Upper lobe of left lung (tissue), 6 donors: ENCODE results near the gene DLK1. TPM values are rescaled to one million over a fixed set of nuclear protein-coding genes. Genes with fewer than 3 reads are reported as not detected.

Experiments used
- ATAC-seq, 2 donors: fragments of 200-7000 bp; cut with Tn5 transposase; one replicate each; pipeline ENCODE4 v1.9.1; 2022; ENCODE audit warnings: mild to moderate bottlenecking in 2 of 2, moderate library complexity in 2 of 2; ENCODE audit not compliant: low FRiP score in 2 of 2
- DNase-seq, 2 donors: peaks; one replicate each; pipeline ENCODE4 v3.0.0-alpha.2; 2019 to 2020
- H3K27ac ChIP-seq, 4 donors: fragments of 200-600 bp; sonication (generic); one replicate each; pipeline ENCODE4 v1.5.1; 2016 to 2019
- H3K27me3 ChIP-seq, 4 donors: fragments of 200-600 bp; sonication (generic); one replicate each; pipeline ENCODE4 v1.5.1; 2017 to 2019
- H3K36me3 ChIP-seq, 4 donors: fragments of 200-600 bp; sonication (generic); one replicate each; pipeline ENCODE4 v1.5.1; 2016 to 2019
- H3K4me1 ChIP-seq, 4 donors: fragments of 200-600 bp; sonication (generic); one replicate each; pipeline ENCODE4 v1.5.1; 2018 to 2019
- H3K4me3 ChIP-seq, 4 donors: fragments of 200-600 bp; sonication (generic); one replicate each; pipeline ENCODE4 v1.5.1; 2017 to 2019; ENCODE audit warnings: mild to moderate bottlenecking in 2 of 4, moderate library complexity in 1 of 4
- H3K9me3 ChIP-seq, 4 donors: fragments of 200-600 bp; sonication (generic); one replicate each; pipeline ENCODE4 v1.5.1; 2018 to 2019
- CTCF ChIP-seq, 6 experiments: fragments of 450-650 bp in 4 of 6; fragments of 200-600 bp in 2 of 6; sonication (generic) in 2 of 6; IDR thresholded peaks; one replicate each; pipeline ENCODE4 v1.5.1; 2016 to 2019; ENCODE audit warnings: antibody characterized with exemption in 6 of 6
- EP300 ChIP-seq, 4 donors: sonication (generic); formaldehyde crosslinking; IDR thresholded peaks; one replicate each; pipeline ENCODE4 v1.5.1; 2017; ENCODE audit warnings: antibody characterized with exemption in 4 of 4, control low read depth in 2 of 4
- POLR2A ChIP-seq, 4 donors: fragments of 450-650 bp; IDR thresholded peaks; one replicate each; pipeline ENCODE4 v1.5.1; 2016 to 2017; ENCODE audit warnings: antibody characterized with exemption in 4 of 4, mild to moderate bottlenecking in 2 of 4
- POLR2AphosphoS5 ChIP-seq, 2 donors: sonication (generic); formaldehyde crosslinking; IDR thresholded peaks; one replicate each; pipeline ENCODE4 v1.5.1; 2017; ENCODE audit warnings: antibody characterized with exemption in 2 of 2
- WGBS, 2 donors: methylation state at CpG; one replicate each; pipeline ENCODE4 v1.1.5; 2017 to 2018; 5-methylcytosine and 5-hydroxymethylcytosine counted together
- total RNA-seq, 6 donors: library from RNA; depleted of rRNA in 4 of 6; stranded (reverse); fragments of >200 nt in 4 of 6; gene quantifications; one replicate each; pipeline versions ENCODE4 v1.1.0 to v1.2.1, GENCODE V29; 2016 to 2021
- donor health status: DM: no; HTN: no; CAD: no; lungs with moderate emphysema.
- donor health status: DM: no; HTN: yes; CAD: no; lungs with severe emphysema.

DLK1 gene
- total RNA-seq, 6 donors from 2014 or later = 1.7 to 1.8 TPM; not detected in 4

- DNase-seq = no peak
- Histone ChIP-seq H3K36me3 (no peaks in the 10 kb centered on the region), H3K4me1 (peaks cover 0 to 3% (median 0%) of the 10 kb centered on the region in 4 donors), H3K9me3 (no peaks in the 10 kb centered on the region), H3K27me3 (peaks cover 0 to 23% (median 14%) of the 10 kb centered on the region in 4 donors), H3K4me3 (no peak overlapping the region), H3K27ac (no peak overlapping the region)
- 72 to 73% methylated on average over 6 to 7 of the region's 7 CpGs for WGBS, 2 donors
- ATAC-seq = no peak
- TF ChIP-seq POLR2AphosphoS5 (IDR thresholded peaks at IDR 0.05) = no peak
- no peak for TF ChIP-seq EP300 (IDR thresholded peaks at IDR 0.05)
- TF ChIP-seq CTCF (IDR thresholded peaks at IDR 0.05) = no peak
- no peak for TF ChIP-seq POLR2A (IDR thresholded peaks at IDR 0.05)
These were observed 4.4 kb downstream of the DLK1 start for GRCh38 chr14:100731011-100731670.

GRCh38 chr14:100731846-100732765, 5.4 kb downstream of the DLK1 start:
- ATAC-seq (no peak), DNase-seq (no peak)
- 84 to 86% methylated on average over 29 to 34 of the region's 34 CpGs for WGBS, 2 donors
- no peak overlapping the region for H3K4me3 ChIP-seq
- no peak for TF ChIP-seq POLR2AphosphoS5 (IDR thresholded peaks at IDR 0.05)
- TF ChIP-seq POLR2A (IDR thresholded peaks at IDR 0.05) = no peak
- TF ChIP-seq CTCF (IDR thresholded peaks at IDR 0.05) = no peak
- TF ChIP-seq EP300 (IDR thresholded peaks at IDR 0.05) = no peak
- H3K27ac ChIP-seq = no peak overlapping the region
- no peaks in the 10 kb centered on the region for H3K36me3 ChIP-seq
- no peaks in the 10 kb centered on the region for H3K4me1 ChIP-seq
- no peaks in the 10 kb centered on the region for H3K9me3 ChIP-seq
- H3K27me3 ChIP-seq = peaks cover 0 to 16% (median 8%) of the 10 kb centered on the region in 4 donors

GRCh38 chr14:100732766-100733100, 6.0 kb downstream of the DLK1 start:
- WGBS, 2 donors = 67% methylated on average over 7 of the region's 7 CpGs
- no peaks in the 10 kb centered on the region for H3K9me3 ChIP-seq
- no peaks in the 10 kb centered on the region for H3K36me3 ChIP-seq
- H3K27me3 ChIP-seq = peaks cover 0 to 10% (median 4%) of the 10 kb centered on the region in 4 donors
- H3K4me3 ChIP-seq = no peak overlapping the region
- DNase-seq (no peak), ATAC-seq (no peak)
- H3K4me1 ChIP-seq = no peaks in the 10 kb centered on the region
- TF ChIP-seq CTCF (IDR thresholded peaks at IDR 0.05) (no peak), POLR2AphosphoS5 (IDR thresholded peaks at IDR 0.05) (no peak), POLR2A (IDR thresholded peaks at IDR 0.05) (no peak), EP300 (IDR thresholded peaks at IDR 0.05) (no peak)
- no peak overlapping the region for H3K27ac ChIP-seq

GRCh38 chr14:100733152-100733850, 6.6 kb downstream of the DLK1 start:
- TF ChIP-seq EP300 (IDR thresholded peaks at IDR 0.05) (no peak), POLR2AphosphoS5 (IDR thresholded peaks at IDR 0.05) (no peak), POLR2A (IDR thresholded peaks at IDR 0.05) (no peak), CTCF (IDR thresholded peaks at IDR 0.05) (no peak)
- 74 to 78% methylated on average over 19 of the region's 19 CpGs for WGBS, 2 donors
- Histone ChIP-seq H3K4me1 (no peaks in the 10 kb centered on the region), H3K27ac (no peak overlapping the region), H3K27me3 (peaks cover 0 to 8% (median 2%) of the 10 kb centered on the region in 4 donors), H3K4me3 (no peak overlapping the region), H3K36me3 (no peaks in the 10 kb centered on the region), H3K9me3 (no peaks in the 10 kb centered on the region)
- ATAC-seq (no peak), DNase-seq (no peak)
